GM12872 (cell line): ENCODE measurements around the gene RABL6.

Experiments
- TF ChIP-seq, protein P1 (sequence below): IDR thresholded peaks from 3 replicates; pipeline ENCODE4 v1.5.1; 2011; ENCODE audit warnings: low read depth, mild to moderate bottlenecking, low read length, moderate library complexity; ENCODE audit not compliant: insufficient read depth

Gene RABL6

DNA sequence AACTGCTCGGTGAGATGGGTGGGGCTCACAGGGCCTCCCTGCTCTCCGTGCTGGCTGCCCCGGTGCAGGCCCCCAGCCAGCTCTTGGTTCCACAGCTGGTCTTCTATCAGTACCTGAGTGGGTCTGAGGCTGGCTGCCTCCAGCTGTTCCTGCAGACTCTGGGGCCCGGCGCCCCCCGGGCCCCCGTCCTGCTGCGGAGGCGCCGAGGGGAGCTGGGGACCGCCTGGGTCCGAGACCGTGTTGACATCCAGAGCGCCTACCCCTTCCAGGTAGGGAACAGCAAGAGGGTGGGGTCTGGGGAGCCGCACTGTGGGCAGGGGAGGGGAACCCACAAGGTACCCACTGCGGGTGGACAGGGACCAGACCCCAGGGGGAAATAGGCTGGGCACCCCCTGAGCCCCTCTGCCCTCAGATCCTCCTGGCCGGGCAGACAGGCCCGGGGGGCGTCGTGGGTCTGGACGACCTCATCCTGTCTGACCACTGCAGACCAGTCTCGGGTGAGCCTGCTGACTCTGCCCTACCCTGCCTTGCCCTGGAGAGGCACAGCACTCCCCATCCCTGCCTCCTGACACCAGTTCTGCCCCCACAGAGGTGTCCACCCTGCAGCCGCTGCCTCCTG lies 47.2 kb downstream of the RABL6 start:
- TF ChIP-seq, protein P1, sequence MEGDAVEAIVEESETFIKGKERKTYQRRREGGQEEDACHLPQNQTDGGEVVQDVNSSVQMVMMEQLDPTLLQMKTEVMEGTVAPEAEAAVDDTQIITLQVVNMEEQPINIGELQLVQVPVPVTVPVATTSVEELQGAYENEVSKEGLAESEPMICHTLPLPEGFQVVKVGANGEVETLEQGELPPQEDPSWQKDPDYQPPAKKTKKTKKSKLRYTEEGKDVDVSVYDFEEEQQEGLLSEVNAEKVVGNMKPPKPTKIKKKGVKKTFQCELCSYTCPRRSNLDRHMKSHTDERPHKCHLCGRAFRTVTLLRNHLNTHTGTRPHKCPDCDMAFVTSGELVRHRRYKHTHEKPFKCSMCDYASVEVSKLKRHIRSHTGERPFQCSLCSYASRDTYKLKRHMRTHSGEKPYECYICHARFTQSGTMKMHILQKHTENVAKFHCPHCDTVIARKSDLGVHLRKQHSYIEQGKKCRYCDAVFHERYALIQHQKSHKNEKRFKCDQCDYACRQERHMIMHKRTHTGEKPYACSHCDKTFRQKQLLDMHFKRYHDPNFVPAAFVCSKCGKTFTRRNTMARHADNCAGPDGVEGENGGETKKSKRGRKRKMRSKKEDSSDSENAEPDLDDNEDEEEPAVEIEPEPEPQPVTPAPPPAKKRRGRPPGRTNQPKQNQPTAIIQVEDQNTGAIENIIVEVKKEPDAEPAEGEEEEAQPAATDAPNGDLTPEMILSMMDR = no peak

- TF ChIP-seq, protein P1 = no peak
Measured at GRCh38 chr9:136855461-136856078, 47.8 kb downstream of the RABL6 start.

DNA sequence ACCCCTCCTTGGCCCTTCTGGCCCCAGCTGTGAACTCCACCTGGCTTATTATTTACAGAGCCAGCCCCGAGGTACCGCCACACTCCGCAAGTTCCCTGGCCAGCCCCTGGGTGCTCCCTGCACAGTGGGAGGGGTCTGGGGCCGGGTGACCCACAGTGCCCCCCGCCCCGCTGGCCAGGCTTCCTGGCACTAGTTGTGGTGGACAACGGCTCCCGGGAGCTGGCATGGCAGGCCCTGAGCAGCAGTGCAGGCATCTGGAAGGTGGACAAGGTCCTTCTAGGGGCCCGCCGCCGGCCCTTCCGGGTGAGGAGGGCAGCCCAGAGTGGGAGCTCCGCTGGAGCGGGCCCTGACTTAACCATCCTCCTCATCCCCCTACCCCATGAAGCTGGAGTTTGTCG lies 48.3 kb downstream of the RABL6 start:
- TF ChIP-seq, protein P1 = no peak

GRCh38 chr9:136856541-136857141 lies 48.9 kb downstream of the RABL6 start:
- TF ChIP-seq, protein P1 = 0 out of 3 replicates have a peak, but pooled peaks have one; percentile 23

GRCh38 chr9:136857166-136857565 lies 49.4 kb downstream of the RABL6 start:
- TF ChIP-seq, protein P1 = no peak

DNA sequence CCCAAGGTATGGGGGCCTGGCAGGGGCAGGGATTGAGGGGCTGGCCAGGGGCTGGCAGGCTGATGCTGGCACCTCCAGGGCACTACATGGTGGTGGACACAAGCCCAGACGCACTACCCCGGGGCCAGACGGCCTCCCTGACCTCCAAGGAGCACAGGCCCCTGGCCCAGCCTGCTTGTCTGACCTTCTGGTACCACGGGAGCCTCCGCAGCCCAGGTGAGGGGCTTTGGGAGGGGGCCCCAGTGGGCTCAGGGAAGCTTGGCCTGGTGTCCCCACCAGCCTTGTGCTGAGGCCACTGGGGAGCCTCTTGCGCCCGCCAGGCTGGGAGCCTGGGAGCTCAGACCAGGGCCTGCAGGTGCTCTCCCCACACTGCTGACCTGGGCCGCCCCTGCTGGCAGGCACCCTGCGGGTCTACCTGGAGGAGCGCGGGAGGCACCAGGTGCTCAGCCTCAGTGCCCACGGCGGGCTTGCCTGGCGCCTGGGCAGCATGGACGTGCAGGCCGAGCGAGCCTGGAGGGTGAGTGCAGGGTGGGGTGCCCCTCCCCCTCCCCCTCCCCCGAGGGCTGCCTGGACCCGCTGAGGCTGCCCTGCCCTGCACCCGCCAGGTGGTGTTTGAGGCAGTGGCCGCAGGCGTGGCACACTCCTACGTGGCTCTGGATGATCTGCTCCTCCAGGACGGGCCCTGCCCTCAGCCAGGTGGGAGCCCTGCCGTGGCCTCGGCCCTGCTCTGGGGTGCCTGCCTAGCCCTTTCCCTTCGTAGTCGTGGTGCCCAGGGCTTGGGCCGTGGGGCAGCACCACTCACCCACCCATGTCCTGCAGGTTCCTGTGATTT lies 50.0 kb downstream of the RABL6 start:
- TF ChIP-seq, protein P1 = no peak

DNA sequence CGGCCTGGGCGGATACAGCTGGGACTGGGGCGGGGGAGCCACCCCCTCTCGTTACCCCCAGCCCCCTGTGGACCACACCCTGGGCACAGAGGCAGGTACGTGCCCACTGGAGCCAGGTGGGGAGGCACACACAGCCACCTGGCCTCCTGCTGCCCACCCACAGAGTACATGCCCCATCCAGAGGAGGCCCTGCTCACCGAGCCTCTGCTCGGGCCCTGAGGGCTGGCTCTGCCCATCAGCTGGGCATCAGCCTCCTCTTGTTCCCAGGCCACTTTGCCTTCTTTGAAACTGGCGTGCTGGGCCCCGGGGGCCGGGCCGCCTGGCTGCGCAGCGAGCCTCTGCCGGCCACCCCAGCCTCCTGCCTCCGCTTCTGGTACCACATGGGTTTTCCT lies 50.7 kb downstream of the RABL6 start:
- TF ChIP-seq, protein P1 = no peak
